HG03066 (cell line): ENCODE measurements around the gene FRA10AC1.
"Not testable (repeated sequence)": the region's sequence is repeated elsewhere in the genome, so short reads cannot be mapped to it uniquely, and the experiment has no call there.

Experiments
- ATAC-seq: cut with Tn5 transposase; IDR thresholded peaks from one replicate; pipeline ENCODE4 v1.9.1; 2021; ENCODE audit warnings: low read depth; ENCODE audit not compliant: unreplicated experiment

FRA10AC1 gene

GRCh38 chr10:93704451-93704850, 2.1 kb upstream of the FRA10AC1 start:
- ATAC-seq: no peak

- no peak for ATAC-seq
Observed at GRCh38 chr10:93703841-93704240, 1.4 kb upstream of the FRA10AC1 start.

- ATAC-seq: peak; percentile 12
Observed at GRCh38 chr10:93703066-93703465, 674 bp upstream of the FRA10AC1 start.

GRCh38 chr10:93701866-93702209, 554 bp downstream of the FRA10AC1 start:
- peak; percentile 17 for ATAC-seq

GRCh38 chr10:93697207-93697606, 5.2 kb downstream of the FRA10AC1 start:
- no peak for ATAC-seq

- ATAC-seq: not testable (repeated sequence)
Observed at GRCh38 chr10:93696582-93696981, 5.8 kb downstream of the FRA10AC1 start.

- ATAC-seq: no peak
Observed at GRCh38 chr10:93695740-93696139, 6.7 kb downstream of the FRA10AC1 start.

DNA sequence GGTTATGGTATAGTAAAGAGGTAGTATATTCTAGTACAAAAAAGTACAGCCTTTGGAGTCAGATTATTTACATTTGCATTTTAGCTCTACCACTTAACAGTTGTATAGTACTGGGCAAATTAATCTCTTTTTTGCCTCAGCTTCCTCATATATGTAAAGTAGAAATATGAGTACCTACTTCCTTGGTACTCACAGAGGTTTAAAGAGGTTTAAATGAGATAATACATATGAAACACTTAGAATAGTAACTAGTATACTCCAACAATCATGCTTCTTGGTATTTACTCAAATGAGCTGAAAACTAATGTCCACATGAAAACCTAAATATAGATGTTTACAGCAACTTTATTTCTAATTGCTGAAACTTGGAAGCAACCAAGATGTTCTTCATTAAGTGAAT, 14.7 kb downstream of the FRA10AC1 start:
- no peak for ATAC-seq

GRCh38 chr10:93680412-93681047, 21.9 kb downstream of the FRA10AC1 start:
- no peak for ATAC-seq

- no peak for ATAC-seq
Observed at GRCh38 chr10:93678805-93679587, 23.4 kb downstream of the FRA10AC1 start.

DNA sequence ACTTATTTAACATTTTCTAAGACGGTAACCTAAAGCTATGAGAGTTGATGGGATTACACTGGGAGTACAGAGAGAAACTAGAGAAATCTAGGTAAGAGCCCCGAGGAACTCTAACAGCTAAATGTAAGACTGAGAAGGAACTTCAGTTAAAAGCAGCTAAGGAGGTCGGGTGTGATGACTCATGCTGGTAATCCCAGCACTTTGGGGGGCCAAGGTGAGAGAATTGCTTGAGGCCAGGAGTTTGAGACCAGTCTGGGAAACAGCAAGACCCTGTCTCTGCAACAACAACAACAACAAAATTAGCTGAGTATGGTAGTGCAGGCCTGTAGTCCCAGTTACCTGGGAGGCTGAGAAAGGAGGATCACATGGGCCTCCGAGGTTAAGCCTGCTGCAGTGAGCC, 24.0 kb downstream of the FRA10AC1 start:
- ATAC-seq: no peak

- no peak for ATAC-seq
Observed at GRCh38 chr10:93673791-93674190, 28.6 kb downstream of the FRA10AC1 start.

DNA sequence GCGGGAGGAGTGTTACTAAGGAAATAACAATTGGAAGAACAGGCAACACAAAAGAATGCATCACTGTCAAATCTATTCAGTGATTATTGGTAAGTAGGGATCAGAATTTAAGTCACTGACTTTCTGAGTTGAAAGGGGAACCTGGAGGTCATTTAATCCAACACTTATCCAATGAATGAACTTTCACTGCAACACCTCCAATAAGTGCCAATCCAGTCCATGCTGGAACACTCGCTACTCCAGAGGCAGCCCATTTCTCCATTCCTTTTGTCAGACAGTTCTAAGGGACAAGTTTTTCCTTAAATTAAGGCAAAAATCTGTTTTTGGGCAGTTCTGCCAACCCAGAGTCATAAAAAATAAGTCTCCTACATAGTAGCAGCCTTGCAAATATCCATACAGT, 29.5 kb downstream of the FRA10AC1 start:
- ATAC-seq: no peak

DNA sequence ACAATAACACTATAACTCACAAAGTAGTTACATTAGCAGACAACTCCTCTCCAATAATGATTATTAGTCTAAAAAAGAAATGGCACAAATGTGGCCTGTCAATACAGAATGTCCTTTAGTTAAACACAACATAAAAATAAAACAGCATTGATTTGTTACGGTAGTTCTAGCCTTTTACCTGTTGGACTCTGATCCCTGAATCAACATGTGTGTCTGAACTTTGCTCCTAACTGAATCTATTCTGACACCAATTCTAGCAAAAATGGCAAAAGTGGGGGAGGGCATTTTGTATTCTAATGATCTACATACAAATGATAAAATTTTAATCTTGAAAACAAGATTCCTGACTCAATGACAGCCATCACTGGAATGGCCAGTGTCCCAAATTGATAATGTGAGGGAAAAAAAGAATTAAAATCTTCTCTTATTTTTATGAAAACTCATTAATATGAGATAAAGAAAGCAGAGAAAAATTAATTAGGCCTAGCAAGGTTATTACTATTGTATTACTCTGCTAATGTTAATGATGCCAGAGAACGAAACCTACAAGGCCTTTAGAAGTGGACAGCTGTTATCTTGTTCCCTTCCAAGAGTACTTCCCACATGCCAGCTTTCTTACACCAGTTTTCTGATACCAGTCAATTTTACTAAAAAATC, 30.2 kb downstream of the FRA10AC1 start:
- ATAC-seq: no peak

- ATAC-seq: no peak
Observed at GRCh38 chr10:93671042-93671441, 31.4 kb downstream of the FRA10AC1 start.

DNA sequence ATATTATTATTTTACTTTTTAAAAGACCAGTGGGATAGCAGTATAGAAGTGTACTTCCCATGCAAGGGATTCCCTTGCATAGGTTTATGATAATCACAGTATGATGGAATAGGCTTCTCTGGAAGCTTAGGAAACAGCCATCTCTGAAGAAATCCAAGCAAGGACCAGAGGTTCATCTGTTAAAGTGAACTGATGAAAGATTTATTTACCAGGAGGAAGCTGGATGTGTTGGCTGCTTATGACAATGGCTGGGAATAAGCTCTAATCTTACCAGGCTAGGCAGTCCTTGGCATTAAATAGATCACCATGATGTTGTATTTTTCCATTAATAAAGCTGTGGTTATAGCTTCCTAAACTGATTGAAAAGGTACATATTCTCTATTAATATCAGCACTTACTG, 32.0 kb downstream of the FRA10AC1 start:
- no peak for ATAC-seq

DNA sequence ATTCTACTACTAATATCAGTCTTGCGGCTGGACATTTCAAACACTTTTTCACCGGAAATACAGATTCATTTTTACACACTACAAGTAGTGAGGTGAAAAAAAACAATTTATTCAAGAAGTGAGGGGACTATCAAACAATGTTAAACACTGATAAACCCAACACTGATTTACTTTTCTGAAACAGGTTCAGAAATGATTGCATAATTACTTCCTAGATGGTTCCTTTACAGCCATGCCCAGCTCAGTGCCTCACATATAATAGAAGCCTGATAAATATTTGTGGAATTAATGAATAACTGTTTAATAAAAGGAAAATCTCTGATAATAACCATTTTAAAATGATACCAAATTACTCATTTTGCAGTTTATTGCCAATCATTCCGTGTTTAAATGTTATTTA, 34.6 kb downstream of the FRA10AC1 start:
- ATAC-seq: no peak

DNA sequence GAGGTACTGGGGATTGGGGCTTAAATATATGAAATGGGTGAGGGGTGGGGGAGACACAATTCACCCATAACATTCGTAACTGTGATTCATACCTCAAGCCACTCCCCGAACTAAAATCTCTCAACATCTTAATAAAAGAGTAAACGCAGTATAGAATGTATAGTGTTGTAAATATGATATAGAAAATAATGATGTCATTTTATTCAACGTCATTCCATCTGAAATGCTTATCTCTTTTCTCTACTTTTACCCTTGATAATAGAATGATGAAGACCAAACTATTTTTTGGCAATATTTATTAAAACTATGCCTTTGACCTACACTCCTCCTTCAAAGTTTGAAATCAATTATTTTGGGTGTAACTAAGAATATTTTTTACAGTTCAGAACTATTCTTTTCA, 36.4 kb downstream of the FRA10AC1 start:
- no peak for ATAC-seq

DNA sequence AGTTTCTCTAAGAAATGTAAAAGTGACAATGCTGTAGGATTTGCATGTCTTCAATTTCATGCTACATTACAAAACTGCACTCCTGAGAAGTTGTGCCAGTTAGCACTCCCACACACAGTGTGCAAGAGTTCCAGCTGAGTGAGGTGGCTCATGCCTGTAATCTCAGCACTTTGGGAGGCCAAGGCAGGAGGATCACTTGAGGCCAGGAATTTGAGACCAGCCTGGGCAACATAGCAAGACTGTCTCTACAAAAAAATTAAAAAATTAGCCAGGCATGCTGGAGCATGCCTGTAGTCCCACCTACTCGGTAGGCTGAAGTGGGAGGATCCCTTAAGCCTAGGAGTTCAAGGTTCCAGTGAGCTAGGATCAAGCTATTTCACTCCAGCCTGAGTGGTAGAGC, 44.6 kb downstream of the FRA10AC1 start:
- no peak for ATAC-seq

- ATAC-seq: no peak
Observed at GRCh38 chr10:93656155-93656554, 46.2 kb downstream of the FRA10AC1 start.

DNA sequence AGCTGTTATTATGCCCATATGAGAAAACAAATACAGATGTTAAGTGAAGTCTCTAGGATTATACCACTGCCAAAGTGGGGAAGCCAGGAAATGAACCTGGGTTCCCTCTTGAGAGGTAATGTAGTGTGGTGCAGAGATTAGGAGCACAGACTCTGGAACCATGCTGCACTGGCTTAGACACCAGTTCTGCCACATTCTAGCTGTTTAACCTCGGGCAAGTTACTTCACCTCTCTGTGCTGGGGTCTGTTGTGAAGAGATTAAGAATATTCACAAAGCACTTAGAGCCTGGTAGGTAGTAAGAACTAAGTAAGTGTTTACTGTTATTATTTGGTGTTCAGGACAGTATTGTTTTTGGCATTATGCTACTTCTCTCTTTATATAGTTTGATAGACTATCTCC, 48.2 kb downstream of the FRA10AC1 start:
- no peak for ATAC-seq

- no peak for ATAC-seq
Observed at GRCh38 chr10:93652857-93653256, 49.5 kb downstream of the FRA10AC1 start.
